Spleen (tissue), 11 donors: ENCODE data around the gene MALAT1. TPM values are rescaled to one million over a fixed set of nuclear protein-coding genes. Genes with fewer than 3 reads are reported as not detected.
A peak's percentile ranks its signal among the peaks of the same experiment; 100 is the strongest.

Experiments
- DNase-seq: peaks from one replicate; pipeline ENCODE4 v3.0.0-alpha.2; 2020
- H3K27ac ChIP-seq, 8 donors: fragments of 200-600 bp; sonication (generic) in 7 of 8; 1 replicate in 4 of 8; 2 replicates in 4 of 8; pipeline versions ENCODE4 v1.5.0 to v1.8.0; 2016 to 2021; ENCODE audit warnings: inconsistent platforms in 4 of 8, mild to moderate bottlenecking in 4 of 8, moderate library complexity in 1 of 8
- H3K27me3 ChIP-seq, 7 donors: fragments of 200-600 bp; sonication (generic) in 6 of 7; replicated peaks in 1 of 7; 1 replicate in 4 of 7; 2 replicates in 3 of 7; pipeline versions ENCODE4 v1.5.0 to v1.8.0; 2016 to 2021; ENCODE audit warnings: inconsistent platforms in 3 of 7, mild to moderate bottlenecking in 1 of 7
- H3K36me3 ChIP-seq, 6 donors: fragments of 200-600 bp; sonication (generic) in 5 of 6; 1 replicate in 4 of 6; 2 replicates in 2 of 6; pipeline versions ENCODE4 v1.5.0 to v1.8.0; 2016 to 2021; ENCODE audit warnings: inconsistent platforms in 2 of 6
- H3K4me1 ChIP-seq, 6 donors: fragments of 200-600 bp; sonication (generic) in 5 of 6; 1 replicate in 3 of 6; 2 replicates in 3 of 6; pipeline versions ENCODE4 v1.5.0 to v1.8.0; 2016 to 2021; ENCODE audit warnings: inconsistent platforms in 3 of 6
- H3K4me3 ChIP-seq, 8 donors: fragments of 200-600 bp; sonication (generic) in 7 of 8; 1 replicate in 4 of 8; 2 replicates in 4 of 8; pipeline versions ENCODE4 v1.5.0 to v1.8.0; 2016 to 2021; ENCODE audit warnings: inconsistent platforms in 4 of 8, mild to moderate bottlenecking in 4 of 8, moderate library complexity in 2 of 8
- H3K9me3 ChIP-seq, 8 donors: fragments of 200-600 bp; sonication (generic) in 7 of 8; 1 replicate in 4 of 8; 2 replicates in 4 of 8; pipeline versions ENCODE4 v1.5.0 to v1.8.0; 2016 to 2021; ENCODE audit warnings: inconsistent platforms in 4 of 8
- POLR2A ChIP-seq, 3 donors: fragments of 450-650 bp; IDR thresholded peaks; one replicate each; pipeline ENCODE4 v1.5.1; 2017; ENCODE audit warnings: antibody characterized with exemption in 3 of 3, mild to moderate bottlenecking in 1 of 3
- POLR2AphosphoS5 ChIP-seq, 3 donors: sonication (generic); formaldehyde crosslinking; IDR thresholded peaks; one replicate each; pipeline ENCODE4 v1.5.1; 2017; ENCODE audit warnings: antibody characterized with exemption in 3 of 3
- WGBS, 5 donors: extraction: QIAGEN DNeasy Blood & Tissue Kit in 3 of 5; methylation state at CpG; one replicate each; pipeline versions ENCODE4 v1.1.5 to v1.1.7; 2013 to 2018; 5-methylcytosine and 5-hydroxymethylcytosine counted together
- intact Hi-C: fragments of 100-400 bp; cut with DNase I; formaldehyde crosslinking; loops from one replicate; pipeline ENCODE4 v1.15.0; 2023; ENCODE audit warnings: low total_unique reads
- polyA plus RNA-seq, 3 donors: library from polyadenylated mRNA; stranded (reverse); fragments of 200-250 nt; gene quantifications; one replicate each; pipeline ENCODE4 v1.2.1, GENCODE V29; 2013
- total RNA-seq, 7 donors: library from RNA; depleted of rRNA in 3 of 7; stranded (reverse); fragments of >200 nt in 3 of 7; fragmentation: NEBNext Ultra II Directional in 4 of 7; extraction: Animal tissue kit (Norgen Biotek cat#: 25700) in 4 of 7; gene quantifications; one replicate each; pipeline versions ENCODE4 v1.1.0 to v1.2.1, GENCODE V29; 2016 to 2021
- TF ChIP-seq, protein P1 (sequence below), 11 experiments: fragments of 200-600 bp in 7 of 11; fragments of 450-650 bp in 4 of 11; sonication (generic) in 4 of 11; IDR thresholded peaks in 8 of 11; conservative IDR thresholded peaks in 3 of 11; 1 replicate in 7 of 11; 2 replicates in 4 of 11; pipeline versions ENCODE4 v1.4.0 to v1.8.0; 2016 to 2021; ENCODE audit warnings: antibody characterized with exemption in 11 of 11, inconsistent platforms in 4 of 11, mild to moderate bottlenecking in 1 of 11
- donor health status: healthy with polysubstance abuse.
- donor health status: DM: no; HTN: no; CAD: no; lungs with moderate emphysema.
- donor health status: DM: no; HTN: no; CAD: no.
- donor health status: Bipolar disorder and iron deficiency.
- donor health status: healthy.
- donor health status: DM: no; HTN: no; CAD: no.
- donor health status: DM: yes; HTN: yes; CAD: no.

The MALAT1 gene
- total and polyA plus RNA-seq, 10 donors: 111 to 24,490 (median 13,111) TPM

DNA sequence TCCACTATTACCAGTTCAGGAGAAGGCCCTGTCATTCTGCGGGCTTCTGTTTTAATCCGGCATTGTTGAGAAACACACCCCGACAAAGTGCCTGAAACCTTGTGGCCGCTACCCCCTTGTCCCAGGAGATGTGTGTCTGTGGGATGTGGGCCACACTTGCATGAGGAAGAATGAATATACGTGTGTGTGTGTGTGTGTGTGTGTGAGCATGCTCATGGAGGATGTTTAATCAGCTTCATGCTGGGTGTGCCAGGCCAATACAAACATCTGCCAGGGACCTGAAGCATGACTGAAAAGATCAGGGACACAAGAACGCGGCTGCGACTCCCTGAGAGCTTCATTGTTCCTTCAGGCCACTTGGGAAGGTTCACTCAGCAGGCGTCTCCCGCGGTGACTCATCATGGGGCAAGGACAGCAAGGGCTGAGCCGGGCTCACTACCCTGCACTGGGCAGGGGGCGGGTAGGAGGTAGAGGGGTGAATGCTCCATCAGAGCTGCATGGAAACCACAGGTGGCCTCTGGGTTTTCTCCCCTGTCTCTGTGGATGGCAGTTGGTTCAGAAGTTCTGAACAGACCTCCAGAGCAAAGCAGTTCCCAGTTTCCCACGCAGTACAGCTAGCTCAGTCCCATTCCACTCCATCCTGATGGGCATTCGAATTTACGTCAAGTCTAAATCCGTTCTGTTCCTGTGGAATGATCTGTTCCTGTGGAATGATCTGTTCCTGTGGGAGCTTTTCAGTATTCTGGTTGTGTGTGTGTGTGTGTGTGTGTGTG, 7.0 kb upstream of the MALAT1 start:
- Histone ChIP-seq H3K4me3 (peak overlapping the region in 1 of 8 donors; percentile 52), H3K9me3 (no peaks in the 10 kb centered on the region), H3K27ac (peak overlapping the region; percentile 89 to 100 (median 98)), H3K27me3 (no peaks in the 10 kb centered on the region), H3K4me1 (peaks cover 69 to 100% (median 96%) of the 10 kb centered on the region in 6 donors), H3K36me3 (no peaks in the 10 kb centered on the region)
- DNase-seq: no peak
- WGBS, 5 donors: 38 to 58% (median 51%) methylated on average over 14 to 17 of the region's 17 CpGs
- intact Hi-C loops: no loop called here
- TF ChIP-seq POLR2AphosphoS5 (IDR thresholded peaks at IDR 0.05): peak; percentile 42 to 53 (median 53)
- TF ChIP-seq, protein P1, sequence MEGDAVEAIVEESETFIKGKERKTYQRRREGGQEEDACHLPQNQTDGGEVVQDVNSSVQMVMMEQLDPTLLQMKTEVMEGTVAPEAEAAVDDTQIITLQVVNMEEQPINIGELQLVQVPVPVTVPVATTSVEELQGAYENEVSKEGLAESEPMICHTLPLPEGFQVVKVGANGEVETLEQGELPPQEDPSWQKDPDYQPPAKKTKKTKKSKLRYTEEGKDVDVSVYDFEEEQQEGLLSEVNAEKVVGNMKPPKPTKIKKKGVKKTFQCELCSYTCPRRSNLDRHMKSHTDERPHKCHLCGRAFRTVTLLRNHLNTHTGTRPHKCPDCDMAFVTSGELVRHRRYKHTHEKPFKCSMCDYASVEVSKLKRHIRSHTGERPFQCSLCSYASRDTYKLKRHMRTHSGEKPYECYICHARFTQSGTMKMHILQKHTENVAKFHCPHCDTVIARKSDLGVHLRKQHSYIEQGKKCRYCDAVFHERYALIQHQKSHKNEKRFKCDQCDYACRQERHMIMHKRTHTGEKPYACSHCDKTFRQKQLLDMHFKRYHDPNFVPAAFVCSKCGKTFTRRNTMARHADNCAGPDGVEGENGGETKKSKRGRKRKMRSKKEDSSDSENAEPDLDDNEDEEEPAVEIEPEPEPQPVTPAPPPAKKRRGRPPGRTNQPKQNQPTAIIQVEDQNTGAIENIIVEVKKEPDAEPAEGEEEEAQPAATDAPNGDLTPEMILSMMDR (IDR thresholded peaks at IDR 0.05 in 8 of 11, conservative IDR thresholded peaks at IDR 0.05 in 3 of 11): no peak

DNA sequence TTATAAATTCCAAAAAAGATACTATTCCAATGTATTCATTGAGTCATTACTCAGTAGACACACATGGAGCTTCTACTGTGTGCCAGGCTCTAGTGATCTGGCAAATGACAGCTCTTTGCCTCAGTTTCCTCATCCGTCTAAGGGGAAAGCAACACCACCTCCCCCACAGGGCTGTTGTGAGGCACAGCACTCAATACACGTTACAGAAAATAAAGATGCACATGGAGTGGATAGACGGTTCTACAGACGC, 6.5 kb upstream of the MALAT1 start:
- Histone ChIP-seq H3K27me3 (no peaks in the 10 kb centered on the region), H3K36me3 (no peaks in the 10 kb centered on the region), H3K27ac (peak overlapping the region; percentile 89 to 100 (median 98)), H3K9me3 (no peaks in the 10 kb centered on the region), H3K4me1 (peaks cover 70 to 100% (median 96%) of the 10 kb centered on the region in 6 donors), H3K4me3 (peak overlapping the region in 1 of 8 donors; percentile 52)
- WGBS, 5 donors: 23 to 52% (median 33%) methylated on average over 4 of the region's 4 CpGs
- no peak for DNase-seq
- TF ChIP-seq, protein P1 (IDR thresholded peaks at IDR 0.05 in 8 of 11, conservative IDR thresholded peaks at IDR 0.05 in 3 of 11): no peak
- TF ChIP-seq POLR2A (IDR thresholded peaks at IDR 0.05) (no peak), POLR2AphosphoS5 (IDR thresholded peaks at IDR 0.05) (no peak)
- intact Hi-C loops: no loop called here

GRCh38 chr11:65492637-65493366, 6.0 kb upstream of the MALAT1 start:
- peak overlapping the region; percentile 89 to 100 (median 98) for H3K27ac ChIP-seq
- peaks cover 68 to 95% (median 92%) of the 10 kb centered on the region in 6 donors for H3K4me1 ChIP-seq
- 27 to 39% (median 30%) methylated on average over 5 to 6 of the region's 6 CpGs for WGBS, 5 donors
- H3K9me3 ChIP-seq: no peaks in the 10 kb centered on the region
- H3K27me3 ChIP-seq: no peaks in the 10 kb centered on the region
- H3K36me3 ChIP-seq: no peaks in the 10 kb centered on the region
- no peak for DNase-seq
- TF ChIP-seq POLR2AphosphoS5 (IDR thresholded peaks at IDR 0.05): peak; percentile 19 to 90 (median 73)
- TF ChIP-seq, protein P1 (IDR thresholded peaks at IDR 0.05 in 8 of 11, conservative IDR thresholded peaks at IDR 0.05 in 3 of 11): no peak
- intact Hi-C loops: no loop called here
- H3K4me3 ChIP-seq: peak overlapping the region in 3 of 8 donors; percentile 2 to 52 (median 5)
